H1 (cell line): ENCODE measurements around the gene FCN3. TPM values are rescaled to one million over a fixed set of nuclear protein-coding genes. Genes with fewer than 3 reads are reported as not detected.

Experiments
- CBX5 ChIP-seq: fragments of 300-800, 300-1000 bp; sonication (generic); IDR thresholded peaks from 2 replicates; pipeline ENCODE4 v1.7.1; 2016; ENCODE audit warnings: antibody characterized with exemption, low read length, low read depth
- polyA plus RNA-seq, 7 experiments: library from polyadenylated mRNA; depleted of rRNA in 3 of 7; stranded (reverse) in 5 of 7; unstranded in 2 of 7; fragments of >200 nt in 5 of 7; fragments of 200-250 nt in 2 of 7; gene quantifications; 1 replicate in 5 of 7; 2 replicates in 1 of 7; 4 replicates in 1 of 7; pipeline versions ENCODE4 v1.2.1 to v1.2.3, GENCODE V29; 2011 to 2013; ENCODE audit warnings: missing spikeins in 2 of 7, mixed read lengths in 2 of 7
- total RNA-seq: library from RNA; stranded (reverse); fragmentation: NEBNext Ultra II Directional; extraction: Animal tissue kit (Norgen Biotek cat#: 25700); gene quantifications from 2 replicates; pipeline ENCODE4 v1.2.1, GENCODE V29; 2021

FCN3 gene
- total and polyA plus RNA-seq, 2 of the 8 experiments (the other 6 are each of a cell fraction or from before 2014, with no cell fraction given) = 0.30 to 0.57 TPM

GRCh38 chr1:27397110-27397509 lies 22.5 kb upstream of the FCN3 start (continued):
- no peak for TF ChIP-seq CBX5
